ENCODE results near the gene CRK.
"Not testable (repeated sequence)": the region's sequence is repeated elsewhere in the genome, so short reads cannot be mapped to it uniquely, and the experiment has no call there.

Gene CRK

DNA sequence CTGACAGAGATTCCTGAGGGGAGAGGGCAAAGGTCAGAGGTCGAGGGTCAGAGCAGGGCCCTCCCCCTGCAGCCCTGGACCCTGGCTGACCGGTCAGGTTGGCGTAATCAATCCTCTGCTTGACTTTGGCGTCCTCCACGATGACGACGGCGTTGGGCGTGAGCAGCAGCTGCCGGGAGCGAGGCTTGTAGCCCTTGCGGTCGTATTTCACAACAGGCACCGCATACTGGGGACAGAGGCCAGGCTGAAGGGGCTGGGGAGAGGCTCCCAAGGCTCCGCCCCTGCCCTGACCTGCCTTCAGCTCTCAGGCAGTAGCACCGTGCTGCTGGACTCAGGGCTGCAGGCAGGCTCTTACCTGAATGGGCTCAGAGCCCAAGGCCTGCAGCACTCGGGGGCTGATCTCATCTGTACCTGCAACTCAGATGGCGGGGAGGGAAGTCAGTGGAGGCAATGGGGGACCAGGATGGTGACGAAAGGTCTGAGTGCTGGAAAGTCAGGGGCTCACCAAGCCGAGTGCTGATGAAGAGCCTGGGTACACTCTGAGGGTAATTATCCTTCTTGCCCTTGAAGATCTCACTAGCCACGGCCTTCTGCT, 12.0 kb upstream of the CRK start:
- no peak for DNase-seq (ENCODE audit: low read depth, low spot score)

DNA sequence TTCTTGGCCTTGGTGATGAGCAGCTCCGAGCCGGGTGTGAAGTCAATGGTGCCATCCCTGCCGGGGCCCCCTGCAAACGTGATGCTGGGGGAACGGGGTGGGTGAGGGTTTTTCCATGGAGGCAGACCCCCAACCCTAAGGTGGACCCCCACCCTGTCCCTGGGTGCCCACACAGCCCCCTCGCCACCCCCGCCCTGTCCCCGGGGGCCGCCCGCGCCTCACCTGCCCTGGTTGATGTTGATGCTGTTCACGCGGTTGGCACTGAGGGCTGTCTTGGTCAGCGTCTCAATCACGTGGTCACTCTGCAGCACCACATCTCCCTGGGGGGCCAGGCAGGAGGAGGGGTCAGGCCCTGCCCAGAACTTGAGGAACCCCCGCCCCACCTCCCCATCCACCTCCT, 11.2 kb upstream of the CRK start:
- DNase-seq (ENCODE audit: low read depth, low spot score): no peak

DNA sequence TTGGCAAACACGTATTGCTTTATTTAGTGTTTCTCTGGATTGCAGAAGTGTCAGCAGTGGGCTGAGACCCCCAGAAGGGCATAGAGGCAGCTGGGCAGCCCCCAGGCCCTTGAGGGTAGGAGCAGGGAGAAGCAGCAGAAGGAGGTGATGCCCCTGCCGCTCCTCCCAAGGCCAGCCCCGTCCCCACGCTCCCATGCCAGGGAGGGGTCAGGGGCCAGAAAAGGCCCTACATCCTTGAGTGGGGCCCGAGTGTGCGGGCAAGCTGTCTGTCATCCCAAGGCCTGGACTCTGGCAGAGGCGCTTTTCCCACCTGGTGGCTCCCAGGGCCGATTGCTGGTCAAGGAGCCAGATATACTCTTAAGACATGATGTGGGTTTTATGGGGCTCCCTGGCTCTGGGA, 8.2 kb upstream of the CRK start:
- DNase-seq (ENCODE audit: low read depth, low spot score): no peak

DNA sequence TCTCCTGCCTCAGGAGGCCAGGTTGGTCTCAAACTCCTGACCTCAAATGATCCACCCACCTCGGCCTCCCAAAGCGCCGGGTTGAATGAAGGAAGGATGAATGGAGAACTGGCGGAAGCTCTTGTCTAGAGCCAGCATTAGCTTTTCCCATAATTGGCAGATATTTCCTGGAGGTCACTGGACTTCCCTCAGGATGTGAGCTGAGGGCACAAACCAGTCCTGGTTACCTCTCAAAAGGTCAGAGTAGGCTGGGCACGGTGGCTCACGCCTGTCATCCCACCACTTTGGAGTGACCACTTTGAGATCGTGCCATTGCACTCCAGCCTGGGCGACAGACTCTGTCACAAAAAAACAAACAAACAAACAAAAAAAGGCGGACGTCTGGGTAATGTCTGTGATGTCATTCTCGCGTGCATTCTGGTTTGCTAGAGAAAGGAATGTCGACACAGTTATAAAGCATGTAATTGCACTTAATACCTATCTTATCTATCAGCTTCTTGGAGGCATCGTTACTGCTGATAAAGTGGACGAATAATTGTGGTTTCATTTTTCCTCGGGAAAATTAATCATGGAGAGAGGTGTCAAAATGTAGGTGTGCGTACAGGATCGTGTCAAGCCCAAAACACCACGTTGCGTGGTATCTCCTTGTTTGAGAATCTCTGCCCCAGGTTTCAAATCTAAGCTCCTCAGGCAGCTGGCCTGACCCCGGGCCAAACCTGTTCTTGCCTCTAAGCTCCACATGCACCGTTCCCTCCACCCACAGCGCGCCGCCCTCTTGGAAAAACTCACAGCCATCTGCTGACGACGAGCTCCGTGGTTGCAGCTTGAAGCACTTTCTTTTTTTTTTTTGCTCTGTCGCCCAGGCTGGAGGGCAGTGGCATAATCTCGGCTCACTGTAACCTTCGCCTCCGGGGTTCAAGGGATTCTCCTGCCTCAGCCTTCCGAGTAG, 6.4 kb upstream of the CRK start:
- DNase-seq (ENCODE audit: low read depth, low spot score): no peak

GRCh38 chr17:1461198-1461944, 5.3 kb upstream of the CRK start:
- DNase-seq (ENCODE audit: low read depth, low spot score): no peak

DNA sequence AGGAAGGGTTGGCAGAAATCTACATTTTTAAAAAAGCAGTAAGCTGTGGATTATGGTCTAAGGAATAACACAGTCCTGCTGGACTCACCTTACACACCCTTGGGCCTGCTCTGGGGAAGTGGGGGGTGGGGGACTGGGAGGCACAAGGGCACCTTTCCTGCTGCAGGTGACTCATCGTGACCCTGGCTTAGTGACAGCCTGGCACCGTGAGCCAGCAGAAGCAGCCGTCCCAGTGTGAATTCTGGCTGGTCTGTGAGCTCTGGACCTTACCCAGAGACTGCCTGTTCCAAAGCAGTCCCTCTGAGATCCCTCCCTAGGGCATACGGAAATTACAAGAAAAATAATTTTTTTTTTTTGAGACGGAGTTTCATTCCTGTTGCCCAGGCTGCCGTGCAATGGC, 4.2 kb upstream of the CRK start:
- DNase-seq (ENCODE audit: low read depth, low spot score): peak; percentile 51

DNA sequence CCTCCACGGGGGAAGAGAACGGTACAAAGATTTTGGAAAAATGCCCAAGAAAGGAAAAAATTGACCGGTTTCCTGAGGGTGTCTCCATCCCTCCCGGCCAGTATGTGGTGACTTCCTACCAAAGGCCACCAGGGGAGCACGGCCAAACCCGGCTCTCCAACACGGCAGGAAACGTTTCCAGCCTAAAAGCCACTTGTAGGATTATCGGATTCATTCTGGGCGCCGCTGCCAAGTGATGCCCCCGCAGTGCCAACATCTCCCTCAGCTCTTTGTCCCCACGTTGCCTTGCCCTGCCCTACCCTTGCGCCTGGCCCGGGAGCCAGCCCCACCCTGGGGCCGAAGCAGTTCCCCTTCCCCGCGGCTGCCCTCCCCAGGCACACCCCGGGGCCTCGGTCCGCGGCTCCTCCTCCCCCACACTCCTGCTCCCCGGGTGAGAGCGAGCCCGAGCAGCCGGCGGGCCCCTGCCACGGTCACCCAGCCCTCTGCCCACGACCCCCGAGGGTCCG, 688 bp downstream of the CRK start:
- DNase-seq (ENCODE audit: low read depth, low spot score): peak; percentile 86

- DNase-seq (ENCODE audit: low read depth, low spot score): no peak
Measured at GRCh38 chr17:1454541-1454940, 1.5 kb downstream of the CRK start.

GRCh38 chr17:1453694-1454093, 2.3 kb downstream of the CRK start:
- DNase-seq (ENCODE audit: low read depth, low spot score): not testable (repeated sequence)

- DNase-seq (ENCODE audit: low read depth, low spot score): no peak
Measured at GRCh38 chr17:1452836-1453235, 3.2 kb downstream of the CRK start.

- not testable (repeated sequence) for DNase-seq (ENCODE audit: low read depth, low spot score)
Measured at GRCh38 chr17:1450261-1450660, 5.8 kb downstream of the CRK start.

GRCh38 chr17:1449412-1449967, 6.5 kb downstream of the CRK start:
- DNase-seq (ENCODE audit: low read depth, low spot score): no peak

DNA sequence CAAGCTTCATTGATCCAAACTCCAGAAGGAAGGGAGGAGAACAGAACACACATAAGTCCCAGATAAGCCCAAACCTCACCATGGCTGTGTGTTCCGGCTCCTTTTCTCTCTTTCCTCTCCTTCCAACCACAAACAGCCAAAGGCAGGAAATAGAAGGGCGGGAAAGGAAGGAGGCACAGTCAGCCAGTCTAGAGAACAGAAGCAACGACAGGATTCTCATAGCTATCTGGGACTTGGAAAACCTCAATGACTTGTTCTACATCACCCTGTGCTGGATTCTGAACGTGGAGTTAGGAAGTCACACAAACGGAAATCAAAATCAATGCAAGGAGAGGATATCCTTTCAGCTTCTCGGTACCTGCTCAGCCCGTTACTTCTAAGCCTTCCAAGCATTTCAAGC, 9.0 kb downstream of the CRK start:
- DNase-seq (ENCODE audit: low read depth, low spot score): no peak

GRCh38 chr17:1446201-1446600, 9.8 kb downstream of the CRK start:
- DNase-seq (ENCODE audit: low read depth, low spot score): no peak

DNA sequence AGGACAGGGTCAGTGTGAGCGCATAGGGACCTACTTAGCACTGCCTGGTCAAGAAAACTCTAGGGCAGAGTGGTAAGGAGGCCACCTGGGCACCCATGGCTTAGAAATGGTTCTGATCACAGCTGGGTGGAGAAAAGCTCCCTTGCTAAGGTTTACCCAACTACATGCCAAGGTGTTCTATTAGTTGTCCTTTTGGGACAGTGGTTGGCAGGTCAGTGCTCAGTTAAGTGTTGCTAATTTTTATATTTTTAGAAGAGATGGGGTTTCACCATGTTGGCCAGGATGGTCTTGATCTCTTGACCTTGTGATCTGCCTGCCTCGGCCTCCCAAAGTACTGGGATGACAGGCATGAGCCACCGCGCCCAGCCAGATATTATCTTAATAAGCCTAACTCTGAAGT, 10.3 kb downstream of the CRK start:
- DNase-seq (ENCODE audit: low read depth, low spot score): not testable (repeated sequence)

DNA sequence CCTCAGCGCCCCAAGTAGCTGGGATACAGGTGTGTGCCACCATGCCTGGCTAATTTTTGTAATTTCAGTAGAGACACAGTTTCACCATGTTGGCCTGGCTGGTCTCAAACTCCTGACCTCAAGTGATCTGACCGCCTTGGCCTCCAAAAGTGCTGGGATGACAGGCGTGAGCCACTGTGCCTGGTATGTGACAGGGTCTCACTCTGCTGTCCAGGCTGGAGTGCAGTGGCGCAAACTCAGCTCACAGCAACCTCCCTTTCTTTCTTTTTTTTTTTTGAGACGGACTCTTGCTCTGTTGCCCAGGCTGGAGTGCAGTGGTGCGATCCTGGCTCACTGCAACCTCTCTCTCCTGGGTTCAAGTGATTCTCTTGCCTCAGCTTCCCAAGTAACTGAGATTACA, 13.3 kb downstream of the CRK start:
- DNase-seq (ENCODE audit: low read depth, low spot score): not testable (repeated sequence)

DNA sequence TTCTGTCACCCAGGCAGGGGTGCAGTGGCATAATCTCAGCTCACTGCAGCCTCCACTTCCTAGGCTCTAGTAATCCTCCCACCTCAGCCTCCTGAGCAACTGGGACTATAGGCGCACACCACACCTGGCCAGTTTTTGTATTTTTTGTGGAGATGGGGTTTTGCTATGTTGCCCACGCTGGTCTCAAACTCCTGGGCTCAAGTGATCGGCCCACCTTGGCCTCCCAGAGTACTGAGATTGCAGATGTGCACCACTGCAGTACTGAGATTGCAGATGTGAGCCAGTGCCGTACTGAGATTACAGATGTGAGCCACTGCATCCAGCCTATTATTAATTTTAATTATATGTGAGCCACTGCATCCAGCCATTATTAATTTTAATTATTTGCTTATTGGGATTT, 13.8 kb downstream of the CRK start:
- no peak for DNase-seq (ENCODE audit: low read depth, low spot score)

DNA sequence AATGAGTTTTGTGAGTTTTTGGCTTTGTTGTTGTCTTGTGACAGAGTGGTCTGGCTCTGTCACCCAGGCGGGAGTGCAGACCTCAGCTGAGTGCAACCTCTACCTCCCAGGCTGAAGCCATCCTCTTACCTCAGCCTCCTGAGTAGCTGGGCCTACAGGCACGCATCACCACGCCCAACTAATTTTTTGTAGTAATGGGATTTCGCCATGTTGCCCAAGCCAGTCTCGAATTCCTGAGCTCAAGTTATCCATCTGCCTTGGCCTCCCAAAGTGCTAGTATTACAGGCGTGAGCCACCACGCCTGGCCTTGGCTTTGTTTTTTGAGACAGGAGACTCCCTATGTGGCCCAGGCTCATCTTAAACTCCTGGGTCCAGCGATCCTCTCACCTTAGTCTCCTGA, 15.1 kb downstream of the CRK start:
- DNase-seq (ENCODE audit: low read depth, low spot score): no peak

DNA sequence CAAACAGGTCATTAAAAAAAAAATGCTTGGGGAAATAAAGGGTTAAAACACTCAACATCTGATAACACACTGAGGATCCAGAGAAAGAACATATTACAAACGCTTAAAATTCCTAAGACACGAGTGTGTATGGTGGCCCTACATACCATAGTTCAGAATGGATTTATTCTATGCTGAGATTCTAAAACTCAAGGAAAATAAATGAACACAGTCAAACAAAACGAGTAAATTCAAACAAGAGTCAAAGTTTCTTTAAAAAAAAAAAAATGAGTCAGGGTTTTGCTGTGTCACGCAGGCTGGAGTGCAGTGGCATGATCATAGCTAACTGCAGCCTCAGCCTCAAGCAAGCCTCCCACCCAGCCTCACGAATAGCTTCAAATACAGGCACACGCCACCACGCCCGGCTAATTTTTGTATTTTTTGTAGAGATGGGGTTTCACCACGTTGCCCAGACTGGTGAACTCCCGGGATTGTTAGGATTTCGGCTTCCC, 17.4 kb downstream of the CRK start:
- DNase-seq (ENCODE audit: low read depth, low spot score): peak; percentile 57

GRCh38 chr17:1435326-1435725, 20.7 kb downstream of the CRK start:
- DNase-seq (ENCODE audit: low read depth, low spot score): no peak

DNA sequence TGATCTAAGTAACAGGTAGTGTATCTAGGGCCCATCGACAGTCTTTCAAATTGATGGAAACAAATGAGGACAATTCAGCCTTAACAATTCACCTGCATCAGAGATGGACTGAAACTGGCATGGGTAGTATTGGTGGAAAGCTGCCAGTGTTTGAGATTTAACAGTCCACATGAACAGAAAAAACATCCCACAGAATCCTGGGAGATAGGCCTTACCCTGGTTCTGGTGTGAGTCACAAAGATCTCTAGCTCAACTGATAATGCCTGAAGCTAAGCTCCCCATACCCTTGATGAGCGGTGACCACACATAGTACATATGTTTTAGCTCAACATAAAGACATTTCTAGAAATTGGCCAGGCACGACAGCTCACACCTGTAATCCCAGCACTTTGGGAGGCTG, 21.9 kb downstream of the CRK start:
- peak; percentile 39 for DNase-seq (ENCODE audit: low read depth, low spot score)

- DNase-seq (ENCODE audit: low read depth, low spot score): no peak
Measured at GRCh38 chr17:1431631-1432104, 24.4 kb downstream of the CRK start.
